PFSK-1 (cell line): ENCODE results near the gene SHH.

Experiments used
- POLR2AphosphoS5 ChIP-seq: IDR thresholded peaks from 2 replicates; pipeline ENCODE4 v1.6.1; 2012; ENCODE audit warnings: low read depth, mild to moderate bottlenecking, control low read depth, low read length, moderate library complexity
- SIN3A ChIP-seq: IDR thresholded peaks from 2 replicates; pipeline ENCODE4 v1.6.1; 2012; ENCODE audit warnings: mild to moderate bottlenecking, low read length, moderate library complexity, borderline replicate concordance; ENCODE audit not compliant: insufficient read depth

DNA sequence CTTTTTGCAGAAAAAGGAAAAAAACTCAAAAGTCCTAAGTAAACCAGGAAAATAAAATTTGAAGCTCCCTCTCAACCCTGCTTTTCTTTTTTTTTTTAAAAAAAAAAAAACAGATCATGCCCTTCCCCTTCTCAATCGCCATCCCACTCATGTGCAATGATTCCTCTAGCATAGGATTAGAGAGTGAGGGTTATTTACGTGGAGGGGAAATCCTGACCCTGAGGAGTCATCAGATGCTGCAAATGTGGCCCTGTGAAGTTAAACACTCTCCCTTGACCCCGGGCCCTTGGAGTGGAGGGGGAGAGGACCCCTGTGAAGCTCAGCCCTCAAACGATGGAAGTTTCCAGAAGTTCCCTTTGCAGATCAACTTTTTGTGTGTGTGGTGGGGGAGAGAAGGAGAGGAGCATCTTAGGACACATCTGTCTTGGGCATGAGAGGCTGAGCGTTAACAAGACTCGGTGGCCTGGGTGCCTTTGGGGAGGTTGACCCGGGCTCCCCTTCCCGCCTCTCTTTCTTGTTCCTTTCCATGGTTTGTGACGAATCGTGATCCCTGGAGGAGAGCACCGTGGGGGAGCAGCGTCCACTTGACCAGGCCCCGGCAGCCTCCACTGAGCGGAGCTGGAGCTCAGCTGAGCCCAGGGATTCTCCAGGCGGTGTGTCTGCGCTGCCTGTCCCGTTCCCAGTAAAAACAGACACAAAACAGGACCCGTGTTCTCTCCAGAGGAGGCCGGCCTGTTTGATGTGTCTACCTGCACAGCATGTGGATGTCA lies 1.5 kb upstream of the SHH start:
- TF ChIP-seq POLR2AphosphoS5: no peak
- TF ChIP-seq SIN3A: no peak
